IMR-90 (cell line): ENCODE results near the gene FNIP2. TPM values are rescaled to one million over a fixed set of nuclear protein-coding genes. Genes with fewer than 3 reads are reported as not detected.
A peak's percentile ranks its signal among the peaks of the same experiment; 100 is the strongest.

Source experiments
- ATAC-seq: fragments of 200-7000 bp; cut with Tn5 transposase; 2 replicates; pipeline ENCODE4 v1.9.1; 2020; ENCODE audit warnings: low read depth, mild to moderate bottlenecking, moderate library complexity
- BruUV-seq: library from RNA; stranded (reverse); fragments of 400-500 nt; replicated peaks from 2 replicates; lab custom pipeline; 2021; lab: Mats Ljungman, UMichigan
- CTCF ChIA-PET: fragments of 300-600 bp; formaldehyde crosslinking; extraction: SDS; loops from one replicate; lab custom pipeline; 2021; ENCODE audit warnings: antibody characterized with exemption; lab: Yijun Ruan, JAX
- POLR2A ChIA-PET: fragments of 300-600 bp; sonication (Branson Sonifier 250); formaldehyde crosslinking; loops from one replicate; lab custom pipeline; 2022; ENCODE audit warnings: antibody characterized with exemption; ENCODE audit not compliant: unreplicated experiment; lab: Charles Lee
- DNase-seq: peaks from one replicate; pipeline ENCODE4 v3.0.0; 2013
- H2AFZ ChIP-seq: replicated peaks from 2 replicates; pipeline ENCODE3; 2013; ENCODE audit warnings: low read length, mild to moderate bottlenecking; ENCODE audit not compliant: poor library complexity
- H2AK5ac ChIP-seq: 2 replicates; pipeline ENCODE4 v1.6.1; 2013; ENCODE audit warnings: low read depth, low read length, inconsistent platforms
- H2AK9ac ChIP-seq: replicated peaks from 2 replicates; pipeline ENCODE3; 2013; ENCODE audit warnings: mild to moderate bottlenecking, low read depth, low read length, moderate library complexity; ENCODE audit not compliant: poor library complexity
- H2BK120ac ChIP-seq: 2 replicates; pipeline ENCODE4 v1.6.1; 2013; ENCODE audit warnings: low read depth, low read length, inconsistent platforms
- H2BK15ac ChIP-seq: 3 replicates; pipeline ENCODE4 v1.6.1; 2013; ENCODE audit warnings: low read depth, low read length, inconsistent platforms
- H2BK20ac ChIP-seq: 2 replicates; pipeline ENCODE4 v1.6.1; 2013; ENCODE audit warnings: low read depth, mild to moderate bottlenecking, inconsistent platforms, low read length, moderate library complexity
- H2BK5ac ChIP-seq: 2 replicates; pipeline ENCODE4 v1.6.1; 2013; ENCODE audit warnings: mild to moderate bottlenecking, low read depth, low read length, inconsistent platforms; ENCODE audit not compliant: poor library complexity, severe bottlenecking
- H3K14ac ChIP-seq: replicated peaks from 2 replicates; pipeline ENCODE4 v1.6.1; 2013; ENCODE audit warnings: low read depth, low read length, inconsistent platforms
- H3K18ac ChIP-seq: 2 replicates; pipeline ENCODE4 v1.6.1; 2013; ENCODE audit warnings: low read depth, low read length, control low read depth
- H3K23ac ChIP-seq: 2 replicates; pipeline ENCODE4 v1.6.1; 2013; ENCODE audit warnings: low read depth, low read length, inconsistent platforms
- H3K27ac ChIP-seq: 2 replicates; pipeline ENCODE4 v1.5.1; 2013; ENCODE audit warnings: mild to moderate bottlenecking, control low read depth, low read length; ENCODE audit not compliant: insufficient read depth
- H3K27me3 ChIP-seq: 2 replicates; pipeline ENCODE4 v1.6.1; 2013; ENCODE audit warnings: low read length; ENCODE audit not compliant: control insufficient read depth, insufficient read depth
- H3K36me3 ChIP-seq: 2 replicates; pipeline ENCODE4 v1.6.1; 2013; ENCODE audit warnings: low read length, mixed read lengths; ENCODE audit not compliant: control insufficient read depth, insufficient read depth
- H3K4ac ChIP-seq: 2 replicates; pipeline ENCODE4 v1.6.1; 2013; ENCODE audit warnings: low read depth, low read length, inconsistent platforms
- H3K4me1 ChIP-seq: 2 replicates; pipeline ENCODE4 v1.6.1; 2013; ENCODE audit warnings: low read length, mixed read lengths; ENCODE audit not compliant: control insufficient read depth, insufficient read depth
- H3K4me2 ChIP-seq: 2 replicates; pipeline ENCODE4 v1.6.1; 2013; ENCODE audit warnings: low read depth, mild to moderate bottlenecking, control low read depth, low read length, moderate library complexity
- H3K4me3 ChIP-seq: 2 replicates; pipeline ENCODE4 v1.5.1; 2013; ENCODE audit warnings: low read depth, mild to moderate bottlenecking, control low read depth, low read length, moderate library complexity; ENCODE audit not compliant: insufficient read depth
- H3K56ac ChIP-seq: 2 replicates; pipeline ENCODE4 v1.6.1; 2013; ENCODE audit warnings: low read length, inconsistent platforms; ENCODE audit not compliant: insufficient read depth; ENCODE audit errors: extremely low read depth
- H3K79me1 ChIP-seq, 2 experiments: 2 replicates each; pipeline ENCODE4 v1.6.1; 2013; ENCODE audit warnings: low read length in 2 of 2, inconsistent platforms in 1 of 2, low read depth in 1 of 2
- H3K9ac ChIP-seq: 2 replicates; pipeline ENCODE4 v1.6.1; 2013; ENCODE audit warnings: low read depth, low read length, control low read depth
- H3K9me1 ChIP-seq: 2 replicates; pipeline ENCODE4 v1.6.1; 2013; ENCODE audit warnings: low read length, inconsistent platforms; ENCODE audit not compliant: insufficient read depth
- H3K9me3 ChIP-seq: 2 replicates; pipeline ENCODE4 v1.6.1; 2013; ENCODE audit warnings: low read length; ENCODE audit not compliant: control insufficient read depth, insufficient read depth
- H4K20me1 ChIP-seq: 2 replicates; pipeline ENCODE4 v1.6.1; 2013; ENCODE audit warnings: low read length, inconsistent platforms; ENCODE audit not compliant: insufficient read depth
- H4K5ac ChIP-seq: 2 replicates; pipeline ENCODE4 v1.6.1; 2013; ENCODE audit warnings: mild to moderate bottlenecking, low read depth, low read length, control low read depth
- H4K8ac ChIP-seq, 2 experiments: 2 replicates each; pipeline ENCODE4 v1.6.1; 2013; ENCODE audit warnings: low read depth in 2 of 2, low read length in 2 of 2, control low read depth in 1 of 2, inconsistent platforms in 1 of 2
- H4K91ac ChIP-seq: 2 replicates; pipeline ENCODE4 v1.6.1; 2013; ENCODE audit warnings: low read depth, low read length, inconsistent platforms; ENCODE audit not compliant: insufficient read depth
- CHD1 ChIP-seq: IDR thresholded peaks from 2 replicates; pipeline ENCODE4 v1.6.1; 2012; ENCODE audit warnings: low read depth, low read length, improper control_type of control experiment
- RFX5 ChIP-seq: IDR thresholded peaks from 2 replicates; pipeline ENCODE4 v1.8.0; 2012; ENCODE audit warnings: low read depth, mild to moderate bottlenecking, low read length, moderate library complexity
- SMC3 ChIP-seq: fragments of 150-350 bp; IDR thresholded peaks from 2 replicates; pipeline ENCODE4 v1.6.1; 2016; ENCODE audit warnings: low read depth, mild to moderate bottlenecking, antibody characterized with exemption, low read length, moderate library complexity
- WGBS, 2 experiments: methylation state at CpG; one replicate each; pipeline versions ENCODE4 v1.1.5 to v1.1.7; 2013; ENCODE audit warnings: missing lambda C conversion rate in 2 of 2; ENCODE audit not compliant: insufficient read length in 1 of 2; ENCODE audit errors: extremely low coverage in 2 of 2; 5-methylcytosine and 5-hydroxymethylcytosine counted together
- dilution Hi-C: fragments of 300-500 bp; cut with HindIII; formaldehyde crosslinking; loops from one replicate; pipeline ENCODE4 v1.14.3; 2018; ENCODE audit warnings: low sequenced_read_pairs; ENCODE audit not compliant: unreplicated experiment
- in situ Hi-C: fragments of 300-500 bp; cut with MboI; formaldehyde crosslinking; loops from 3 replicates; pipeline ENCODE4 v1.14.3; 2019; ENCODE audit warnings: low sequenced_read_pairs, inconsistent platforms, mixed read lengths
- intact Hi-C: fragments of 100-400 bp; cut with micrococcal nuclease; formaldehyde crosslinking; loops from 2 replicates; pipeline ENCODE4 v1.10.0; 2022
- polyA plus RNA-seq, 3 experiments: library from polyadenylated mRNA; depleted of rRNA; stranded (reverse); fragments of >200 nt; gene quantifications; 2 replicates each; pipeline ENCODE4 v1.2.3, GENCODE V29; 2012; ENCODE audit warnings: low replicate concordance in 1 of 3
- total RNA-seq: library from RNA; depleted of rRNA; stranded (reverse); fragments of >200 nt; gene quantifications from 2 replicates; pipeline ENCODE4 v1.2.3, GENCODE V29; 2012

FNIP2 gene
- total and polyA plus RNA-seq, 2 of the 4 experiments (the other 2 are of a cell fraction), result 4.7 to 24.6 TPM

GRCh38 chr4:158857951-158858350, 89.1 kb downstream of the FNIP2 start:
- Histone ChIP-seq H3K4ac (no peak overlapping the region), H3K18ac (no peak overlapping the region; the same call in 1 of the 2 replicates), H2BK120ac (no peak overlapping the region), H3K79me1 (no peaks in the 10 kb centered on the region), H3K9me3 (no peaks in the 10 kb centered on the region), H4K8ac (no peak overlapping the region), H4K20me1 (no peaks in the 10 kb centered on the region), H2BK5ac (no peak overlapping the region), H2AK9ac (no peak overlapping the region), H3K36me3 (peaks cover 9% of the 10 kb centered on the region), H3K4me1 (no peaks in the 10 kb centered on the region), H3K56ac (no peak overlapping the region), H2AK5ac (no peak overlapping the region), H3K14ac (no peak overlapping the region), H3K27ac (no peak overlapping the region), H3K4me2 (no peak overlapping the region), H4K91ac (no peak overlapping the region), H3K23ac (no peak overlapping the region), H3K4me3 (no peak overlapping the region), H2AFZ (no peak overlapping the region), H3K9ac (no peak overlapping the region), H4K5ac (no peak overlapping the region), H2BK15ac (no peak overlapping the region), H3K27me3 (no peaks in the 10 kb centered on the region), H2BK20ac (no peak overlapping the region), H3K9me1 (no peaks in the 10 kb centered on the region)
- DNase-seq (peak; percentile 14), ATAC-seq (no peak)
- ChIA-PET POLR2A (no interaction called here), CTCF (interaction anchor here (1.7 to 1.9 kb wide), 2 partner anchors 10 to 334 kb away, joined by 3 to 6 read pairs; no protein-coding TSS in a partner anchor)
- in situ Hi-C loops, result loop anchor here (5.0 kb wide), 2 partner anchors 344 to 589 kb away; no protein-coding TSS in a partner anchor
- intact Hi-C loops, result loop anchor here (1.0 to 10.0 kb wide), 5 partner anchors 247 to 588 kb away; no protein-coding TSS in a partner anchor
- TF ChIP-seq SMC3, result no peak
- no peak for TF ChIP-seq RFX5
- no peak for TF ChIP-seq CHD1
- no CpG with 5 or more reads among the region's 1 CpG for WGBS, 2 experiments
- BruUV-seq, result no TSS peak
- dilution Hi-C loops, result no loop called here
